DMS79 treated with DMSO at 0.1 percent for 48 hours (cell line): ENCODE data around the gene MECR.

ENCODE experiments used
- DNase-seq: peaks from one replicate; lab custom pipeline; 2025; lab: John Stamatoyannopoulos, UW

MECR gene, protein sequence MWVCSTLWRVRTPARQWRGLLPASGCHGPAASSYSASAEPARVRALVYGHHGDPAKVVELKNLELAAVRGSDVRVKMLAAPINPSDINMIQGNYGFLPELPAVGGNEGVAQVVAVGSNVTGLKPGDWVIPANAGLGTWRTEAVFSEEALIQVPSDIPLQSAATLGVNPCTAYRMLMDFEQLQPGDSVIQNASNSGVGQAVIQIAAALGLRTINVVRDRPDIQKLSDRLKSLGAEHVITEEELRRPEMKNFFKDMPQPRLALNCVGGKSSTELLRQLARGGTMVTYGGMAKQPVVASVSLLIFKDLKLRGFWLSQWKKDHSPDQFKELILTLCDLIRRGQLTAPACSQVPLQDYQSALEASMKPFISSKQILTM

DNA sequence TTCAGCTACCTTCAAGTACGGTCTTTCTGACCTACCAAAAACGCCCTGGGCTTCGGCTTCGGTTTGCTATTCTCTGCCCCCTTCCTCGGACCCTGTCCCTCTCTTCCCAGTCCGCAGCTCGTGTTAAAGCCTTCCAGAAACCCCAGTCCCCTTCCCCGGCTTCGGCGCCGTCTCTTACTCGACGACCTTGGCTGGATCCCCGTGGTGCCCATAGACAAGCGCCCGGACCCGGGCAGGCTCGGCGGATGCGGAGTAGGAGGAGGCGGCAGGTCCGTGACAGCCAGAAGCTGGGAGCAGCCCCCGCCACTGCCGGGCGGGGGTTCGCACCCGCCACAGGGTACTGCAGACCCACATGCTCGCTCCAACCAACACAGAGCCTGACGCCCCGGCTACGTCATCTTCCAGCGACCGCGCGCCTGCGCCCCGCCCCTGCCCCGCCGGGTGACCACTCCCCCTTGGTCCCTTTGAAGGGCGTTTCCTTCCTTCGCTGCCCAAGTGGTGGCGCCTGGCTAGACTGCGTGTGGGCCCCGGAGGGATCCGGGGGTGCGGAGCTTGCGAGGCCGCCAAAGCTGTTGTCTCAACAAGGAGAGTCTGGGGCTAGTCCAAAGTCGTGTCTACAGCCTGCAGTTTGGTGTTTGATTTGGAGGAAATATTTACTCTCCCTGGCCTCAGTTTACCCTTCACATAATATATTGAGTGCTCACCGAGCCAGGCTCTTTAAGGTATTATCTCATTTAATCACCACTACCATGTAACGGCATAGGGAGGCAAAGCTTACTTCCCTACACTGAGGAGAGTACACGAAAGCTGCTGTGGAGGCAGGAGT is at the start of gene MECR:
Gene MECR (minus strand): TSS at position 382 of the 826 bp plus-strand sequence. CDS start 28 bp downstream, at position 354.
- DNase-seq: peak; percentile 89

- DNase-seq: no peak
Observed at GRCh38 chr1:29279951-29280391, 49.2 kb upstream of the MECR start.

GRCh38 chr1:29279406-29279805 is 48.7 kb upstream of the MECR start:
- DNase-seq: no peak

DNA sequence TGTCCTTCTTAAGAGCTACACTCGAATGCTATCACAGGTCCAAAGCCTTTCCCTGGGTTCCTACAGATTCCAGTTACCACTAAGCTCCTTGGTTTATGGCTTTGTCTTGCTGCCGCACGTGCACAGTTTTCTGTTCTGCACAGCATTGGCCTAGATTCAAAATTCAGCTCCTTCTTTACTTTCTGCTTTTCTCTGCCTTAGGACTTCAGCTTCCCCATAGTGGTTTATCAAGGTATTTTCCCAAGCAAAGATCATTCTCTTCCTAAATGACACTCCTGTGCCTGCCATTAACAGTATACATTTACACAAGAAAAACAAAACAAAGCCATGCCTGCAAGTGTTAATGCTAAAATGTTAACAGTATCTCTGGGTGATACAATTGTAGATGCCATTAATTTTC is 47.4 kb upstream of the MECR start:
- DNase-seq: no peak

GRCh38 chr1:29275435-29275834 is 44.7 kb upstream of the MECR start:
- DNase-seq: no peak

DNA sequence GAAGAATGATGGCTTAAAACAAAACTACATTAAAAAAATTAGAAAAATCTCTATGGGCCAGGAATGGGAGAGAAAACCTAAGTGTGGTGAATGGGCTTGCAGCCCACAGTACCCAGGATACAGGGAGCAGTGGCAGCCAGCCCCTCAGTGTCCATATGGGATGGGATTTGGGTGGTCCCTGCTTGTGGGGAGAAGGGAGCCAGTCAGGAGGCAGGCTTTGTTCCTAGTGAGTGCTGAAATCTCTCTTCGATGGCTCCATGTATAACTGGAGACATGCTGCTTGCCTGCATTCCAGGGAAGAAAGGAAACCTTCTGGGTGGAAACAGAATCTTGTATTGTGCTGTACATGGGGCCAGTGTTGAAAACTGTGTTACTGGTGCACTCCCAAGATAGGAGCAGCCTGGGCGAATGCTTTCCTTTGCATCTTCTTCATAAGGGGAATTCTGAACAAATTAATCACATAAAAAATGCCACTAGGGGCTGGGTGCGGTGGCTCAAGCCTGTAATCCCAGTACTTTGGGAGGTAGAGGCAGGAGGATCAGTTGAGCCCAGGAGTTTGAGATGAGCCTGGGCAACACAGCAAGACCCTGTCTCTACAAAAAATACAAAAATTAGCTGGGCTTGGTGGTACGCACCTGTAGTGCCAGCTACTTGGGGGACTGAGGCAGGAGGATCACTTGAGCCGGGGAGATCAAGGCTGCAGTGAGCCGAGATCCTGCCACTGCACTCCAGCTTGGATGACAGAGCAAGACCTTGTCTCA is 41.6 kb upstream of the MECR start:
- DNase-seq: no peak

- no peak for DNase-seq
Observed at GRCh38 chr1:29271724-29272123, 41.0 kb upstream of the MECR start.

DNA sequence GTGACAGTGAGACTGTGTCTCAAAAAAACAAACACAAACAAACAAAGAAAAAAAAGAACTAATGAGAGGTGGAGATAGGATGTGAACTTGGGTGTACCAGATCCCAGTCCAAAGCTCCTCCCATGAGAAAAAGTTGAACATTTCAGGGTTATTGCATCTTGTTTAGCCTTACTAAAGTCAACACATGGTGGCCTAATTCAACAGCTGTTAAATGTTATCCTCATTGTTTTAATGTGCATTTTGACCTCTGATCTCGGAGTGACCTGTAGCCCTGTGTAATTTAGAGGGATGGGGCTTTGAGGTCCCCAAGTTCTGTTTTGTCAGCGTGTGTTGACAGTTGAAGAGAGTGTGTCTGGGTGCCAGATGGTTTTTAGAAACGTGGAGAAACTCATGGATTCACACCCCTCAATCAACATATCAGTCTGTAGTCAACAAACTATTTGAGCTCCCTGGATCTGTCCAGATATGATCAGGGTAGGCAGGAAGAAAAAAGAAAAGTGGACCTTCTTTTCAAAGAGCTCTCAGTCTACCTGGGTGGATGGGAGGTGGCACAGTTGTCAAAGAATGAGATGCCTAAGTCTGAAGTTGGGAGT is 40.3 kb upstream of the MECR start:
- DNase-seq: no peak

DNA sequence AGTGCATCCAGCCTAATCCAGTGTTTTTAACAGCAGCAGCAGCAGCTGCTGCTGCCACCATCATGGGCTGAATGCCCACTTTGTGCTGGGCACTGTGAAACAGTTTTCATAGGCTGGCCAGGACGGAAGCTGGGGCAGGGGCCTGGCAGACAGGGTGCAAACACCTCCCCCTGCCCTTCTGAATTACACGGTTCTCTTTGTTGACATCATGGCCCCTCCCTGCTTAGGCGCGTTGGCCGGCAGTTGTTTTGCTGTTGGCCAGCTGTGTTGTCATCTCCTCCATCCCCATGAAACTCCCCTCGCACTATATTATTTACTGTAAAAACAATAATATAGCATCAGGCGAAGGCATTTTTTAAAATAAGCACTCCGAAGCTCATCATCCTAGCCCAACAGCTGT is 38.6 kb upstream of the MECR start:
- no peak for DNase-seq

DNA sequence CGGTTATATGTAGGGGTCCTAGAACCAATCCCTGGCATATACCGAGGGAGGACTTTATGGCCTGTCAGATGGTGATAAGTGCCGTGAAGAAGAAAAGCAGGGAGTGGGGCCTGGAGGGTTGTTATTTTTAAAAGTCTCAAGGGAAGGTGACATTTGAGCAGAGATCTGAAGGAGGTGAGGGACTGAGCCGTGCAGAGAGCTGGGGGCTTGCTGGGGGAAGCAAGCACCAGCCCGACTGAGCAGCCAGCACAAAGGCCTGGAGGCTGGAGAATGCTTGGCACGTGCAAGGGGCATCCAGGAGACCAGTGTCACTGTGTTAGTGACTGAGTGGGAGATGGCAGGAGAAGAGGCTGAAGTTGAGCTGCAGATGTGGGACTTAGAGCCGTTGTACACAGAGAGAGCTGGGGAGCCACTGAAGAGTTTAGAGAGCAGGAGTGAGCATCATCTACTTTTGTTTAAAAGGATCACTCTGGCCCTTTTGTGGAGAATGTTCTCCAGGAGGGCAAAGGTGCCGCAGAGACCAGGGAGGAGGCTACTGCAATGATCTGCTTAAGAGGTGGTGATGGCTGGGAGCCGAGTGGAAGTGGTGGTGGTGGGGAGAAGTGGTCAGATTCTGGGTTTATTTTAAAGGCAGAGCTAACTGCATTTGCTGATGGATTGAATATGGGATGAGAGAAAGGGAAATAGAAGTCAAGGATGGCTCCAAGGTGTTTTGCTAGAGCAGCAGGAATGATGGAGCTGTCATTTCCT is 36.8 kb upstream of the MECR start:
- no peak for DNase-seq

- no peak for DNase-seq
Observed at GRCh38 chr1:29266912-29267311, 36.2 kb upstream of the MECR start.

DNA sequence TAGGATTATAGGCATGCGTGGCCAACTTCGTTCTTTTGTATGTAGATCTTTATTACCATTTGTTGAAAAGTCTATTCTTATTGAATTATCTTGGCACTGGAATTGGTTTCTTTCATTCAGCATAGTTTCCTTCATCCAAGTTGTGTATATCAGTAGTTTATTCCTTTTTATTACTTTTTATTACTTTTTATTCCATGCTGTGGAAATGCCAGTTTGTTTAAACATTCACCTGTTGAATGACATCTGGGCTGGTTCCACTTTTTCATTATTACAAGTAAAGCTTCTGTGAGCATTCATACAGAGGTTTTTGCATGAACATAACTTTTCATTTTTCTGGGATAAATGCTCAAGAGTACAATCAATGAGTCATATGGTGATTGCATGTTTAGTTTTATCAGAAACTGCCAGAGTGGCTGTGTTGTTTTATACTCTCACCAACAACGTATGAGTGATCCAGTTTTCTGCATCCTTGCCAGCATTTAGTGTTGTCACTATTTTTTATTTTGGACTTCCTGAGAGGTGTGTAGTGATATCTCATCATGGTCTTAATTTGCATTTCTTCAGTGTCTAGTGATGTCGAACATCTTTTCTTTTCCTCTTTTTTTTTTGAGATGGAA is 34.1 kb upstream of the MECR start:
- DNase-seq: no peak

GRCh38 chr1:29260531-29260930 is 29.8 kb upstream of the MECR start:
- no peak for DNase-seq

DNA sequence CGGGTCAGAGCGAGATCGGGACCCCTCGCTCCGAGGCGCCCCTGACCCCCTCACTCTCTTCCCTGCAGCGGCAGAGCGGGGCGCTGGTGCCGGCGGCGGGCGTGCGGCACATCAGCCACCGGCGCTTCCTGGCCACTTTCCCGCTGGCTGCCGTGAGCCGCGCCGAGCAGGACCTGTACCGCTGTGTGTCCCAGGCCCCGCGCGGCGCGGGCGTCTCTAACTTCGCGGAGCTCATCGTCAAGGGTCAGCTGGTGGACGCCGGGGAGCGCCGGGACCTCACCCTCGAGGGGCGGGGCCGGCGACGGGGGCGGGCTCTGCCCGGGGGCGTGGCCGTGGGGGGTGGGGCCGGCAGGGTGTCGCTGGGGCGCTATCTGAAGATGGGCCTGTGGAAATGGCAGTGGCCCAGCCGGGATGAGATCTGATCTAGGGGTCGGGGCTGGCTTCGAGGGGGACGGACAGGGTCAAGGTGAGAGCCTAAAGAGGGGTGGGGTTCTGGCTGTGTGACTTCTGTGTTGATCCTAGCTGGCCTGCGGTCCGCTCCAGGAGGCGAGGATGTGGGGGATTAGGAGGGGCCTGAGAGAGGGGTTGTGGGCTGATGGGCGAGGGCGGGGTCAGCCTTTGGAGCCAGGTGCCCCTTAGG is 29.2 kb upstream of the MECR start:
- DNase-seq: no peak

GRCh38 chr1:29258976-29259801 is 28.5 kb upstream of the MECR start:
- DNase-seq: no peak

GRCh38 chr1:29258189-29258975 is 27.6 kb upstream of the MECR start:
- no peak for DNase-seq

GRCh38 chr1:29256979-29257804 is 26.5 kb upstream of the MECR start:
- peak; percentile 42 for DNase-seq

GRCh38 chr1:29256394-29256793 is 25.7 kb upstream of the MECR start:
- DNase-seq: no peak
